SK-N-MC (cell line): ENCODE measurements around the gene NKX6-2.

Experiments used
- FOXP2 ChIP-seq: optimal IDR thresholded peaks from 2 replicates; pipeline ENCODE3; 2011; ENCODE audit warnings: mild to moderate bottlenecking, moderate library complexity; ENCODE audit not compliant: insufficient read depth; ENCODE audit errors: extremely low read length, control extremely low read depth
- POLR2AphosphoS5 ChIP-seq: IDR thresholded peaks from 2 replicates; pipeline ENCODE4 v1.6.1; 2012; ENCODE audit warnings: mild to moderate bottlenecking, low read depth, low read length, borderline replicate concordance

- no peak for TF ChIP-seq FOXP2
- TF ChIP-seq POLR2AphosphoS5: no peak
Observed at GRCh38 chr10:132752378-132752777, 33.6 kb downstream of the NKX6-2 start.
